ENCODE measurements around the gene OPCML.

Gene OPCML

DNA sequence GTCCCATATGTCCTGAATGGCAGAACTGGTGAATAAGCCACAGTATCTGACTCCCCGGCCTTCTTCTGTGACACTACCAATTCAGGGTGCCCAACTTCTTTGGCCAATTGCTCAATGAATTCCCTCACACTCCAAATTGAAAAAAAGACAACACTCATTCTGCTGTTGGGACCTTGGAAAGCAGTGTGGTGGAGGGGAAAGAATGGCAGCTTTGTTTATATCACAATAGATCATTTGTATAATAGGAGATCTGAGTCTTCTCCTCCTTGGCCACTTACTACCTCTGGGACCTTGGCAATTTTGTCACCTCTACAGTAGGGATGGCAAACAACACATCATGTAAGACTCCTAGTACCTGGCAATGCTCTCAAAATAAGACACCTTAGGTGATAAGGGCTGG is 64.6 kb downstream of the OPCML start:
- no peak overlapping the region for H3K4me3 Mint-ChIP-seq
- no peaks in the 10 kb centered on the region for H3K4me1 Mint-ChIP-seq (ENCODE audit: low read depth)
- H3K36me3 Mint-ChIP-seq (ENCODE audit: low read depth): no peaks in the 10 kb centered on the region
- no peaks in the 10 kb centered on the region for H3K27me3 Mint-ChIP-seq
- intact Hi-C loops (cut with micrococcal nuclease): no loop called here
- H3K9me3 Mint-ChIP-seq: peaks cover 13% of the 10 kb centered on the region
- no peak overlapping the region for H3K27ac Mint-ChIP-seq

DNA sequence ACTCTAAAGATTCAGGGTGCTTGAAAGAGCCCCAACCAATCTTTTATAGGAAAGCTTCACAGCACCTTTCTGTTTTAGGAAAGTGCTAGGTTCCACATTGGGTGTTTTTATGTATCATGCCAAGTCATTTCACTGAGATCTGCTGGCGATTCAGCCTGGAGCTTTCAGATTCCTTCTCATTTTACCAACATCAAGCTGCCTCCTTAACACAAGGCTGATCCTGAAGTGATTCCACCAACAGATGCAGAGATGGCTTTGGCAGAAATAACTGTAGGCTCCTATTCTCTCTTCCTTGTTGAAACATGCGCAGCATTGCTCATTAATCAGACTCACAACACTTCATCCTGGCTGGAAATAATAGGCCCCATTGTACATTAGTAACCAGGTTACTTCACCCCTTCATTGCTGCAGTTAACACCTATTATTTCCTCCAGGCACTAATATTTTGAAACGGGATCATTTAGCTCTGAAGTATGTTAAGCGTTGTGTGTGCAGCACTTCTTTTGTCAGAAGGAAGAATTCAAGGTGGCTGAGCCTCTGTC is 89.0 kb downstream of the OPCML start:
- Mint-ChIP-seq H3K4me3 (no peak overlapping the region), H3K36me3 (ENCODE audit: low read depth) (no peaks in the 10 kb centered on the region), H3K27me3 (no peaks in the 10 kb centered on the region), H3K27ac (no peak overlapping the region), H3K4me1 (ENCODE audit: low read depth) (no peaks in the 10 kb centered on the region), H3K9me3 (peaks cover 8% of the 10 kb centered on the region)
- intact Hi-C loops (cut with micrococcal nuclease): no loop called here

DNA sequence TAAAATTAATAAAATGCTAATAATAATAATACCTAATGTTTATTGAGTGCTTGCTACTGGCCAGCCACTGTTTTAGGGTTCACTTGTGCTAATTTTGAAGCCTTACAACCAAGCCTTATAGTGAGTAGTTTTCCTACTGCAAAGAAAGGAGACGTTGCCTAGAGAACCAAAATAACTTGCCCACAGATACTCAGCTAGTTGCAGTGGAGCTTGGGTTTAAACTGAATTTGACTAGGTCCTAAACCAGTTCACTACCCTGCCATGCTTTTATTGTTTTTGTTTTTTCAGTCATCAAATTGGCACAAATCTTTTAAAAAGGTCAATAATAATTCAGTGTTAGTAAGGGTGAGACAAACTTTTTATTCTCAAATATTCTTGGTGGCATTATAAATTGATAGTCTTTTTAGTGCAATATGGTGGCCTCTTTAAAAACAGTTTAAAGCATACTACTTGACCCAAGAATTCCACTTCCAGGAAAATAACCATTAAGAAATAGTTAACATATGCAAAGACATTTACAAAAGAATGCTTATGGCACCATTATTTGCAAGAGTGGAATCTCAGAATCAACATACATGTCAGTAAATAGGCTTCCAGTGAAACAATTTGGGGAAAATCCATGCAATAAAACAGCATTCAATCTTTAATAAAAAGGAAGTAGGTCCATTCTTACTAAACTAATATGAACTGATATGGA is 90.2 kb downstream of the OPCML start:
- no peaks in the 10 kb centered on the region for H3K4me1 Mint-ChIP-seq (ENCODE audit: low read depth)
- H3K36me3 Mint-ChIP-seq (ENCODE audit: low read depth): no peaks in the 10 kb centered on the region
- no peak overlapping the region for H3K4me3 Mint-ChIP-seq
- H3K27ac Mint-ChIP-seq: no peak overlapping the region
- H3K27me3 Mint-ChIP-seq: no peaks in the 10 kb centered on the region
- H3K9me3 Mint-ChIP-seq: peaks cover 1% of the 10 kb centered on the region
- intact Hi-C loops (cut with micrococcal nuclease): no loop called here

DNA sequence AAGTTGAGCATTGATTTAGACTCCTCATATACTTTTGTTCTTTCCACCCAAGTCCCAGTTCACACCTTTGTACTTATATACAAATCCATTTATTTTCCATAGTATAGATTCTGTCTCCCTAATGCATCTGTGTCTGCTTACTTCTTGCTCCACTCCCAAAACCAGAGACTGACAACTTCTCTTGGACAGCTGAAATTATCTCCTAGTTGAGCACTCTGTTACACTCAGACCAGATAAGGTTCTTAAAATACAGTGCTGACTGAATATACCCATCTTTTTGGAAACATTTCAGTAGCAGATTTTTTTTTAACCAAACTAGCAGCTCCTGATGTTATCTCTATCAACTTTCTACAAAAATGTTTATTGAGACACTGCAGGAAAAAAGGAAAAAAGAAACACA is 106.3 kb downstream of the OPCML start:
- intact Hi-C loops (cut with micrococcal nuclease): no loop called here
- Mint-ChIP-seq H3K4me3 (no peak overlapping the region), H3K4me1 (ENCODE audit: low read depth) (no peaks in the 10 kb centered on the region), H3K27ac (no peak overlapping the region), H3K27me3 (no peaks in the 10 kb centered on the region), H3K36me3 (ENCODE audit: low read depth) (no peaks in the 10 kb centered on the region), H3K9me3 (no peaks in the 10 kb centered on the region)

DNA sequence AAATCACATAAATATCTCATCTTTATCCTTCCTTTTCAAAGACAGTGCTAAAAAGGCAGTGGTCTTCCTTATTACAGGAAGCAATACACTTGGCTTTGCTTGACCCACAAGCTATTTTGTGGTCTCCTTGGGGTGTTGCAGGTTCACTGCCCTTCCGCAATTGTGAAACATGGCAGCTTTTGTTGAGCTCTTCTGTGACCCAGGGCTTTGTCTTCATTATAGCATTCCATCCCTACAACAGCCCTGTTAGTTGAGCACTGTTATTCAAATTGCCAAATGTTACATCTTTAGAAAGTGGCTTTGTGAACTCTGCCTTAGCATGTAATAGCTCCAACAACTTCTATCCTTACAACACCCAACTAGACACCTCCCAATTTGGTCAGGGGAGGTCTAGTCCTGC is 107.1 kb downstream of the OPCML start:
- Mint-ChIP-seq H3K4me1 (ENCODE audit: low read depth) (no peaks in the 10 kb centered on the region), H3K27ac (no peak overlapping the region), H3K27me3 (no peaks in the 10 kb centered on the region), H3K4me3 (no peak overlapping the region), H3K36me3 (ENCODE audit: low read depth) (no peaks in the 10 kb centered on the region), H3K9me3 (no peaks in the 10 kb centered on the region)
- intact Hi-C loops (cut with micrococcal nuclease): no loop called here

DNA sequence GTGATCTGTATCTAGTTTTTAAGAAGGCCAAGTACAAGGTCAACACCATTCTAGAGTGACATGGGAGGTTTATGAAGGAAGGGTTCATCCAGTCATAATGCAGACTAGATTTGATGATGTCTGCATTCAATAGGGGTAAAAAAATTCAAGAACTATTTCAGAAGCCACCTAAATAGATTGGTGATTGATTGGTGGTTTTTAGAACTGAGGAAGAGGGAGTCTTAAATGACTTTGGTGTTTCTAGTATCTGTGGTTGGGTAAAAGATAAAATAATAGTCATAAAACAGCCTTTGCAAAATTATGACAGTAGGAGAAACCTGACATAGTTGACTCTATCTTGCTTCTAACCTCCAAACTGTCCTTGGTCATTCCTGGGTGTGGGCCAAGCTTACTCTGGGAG is 114.1 kb downstream of the OPCML start:
- Mint-ChIP-seq H3K4me3 (no peak overlapping the region), H3K27me3 (no peaks in the 10 kb centered on the region), H3K4me1 (ENCODE audit: low read depth) (no peaks in the 10 kb centered on the region), H3K36me3 (ENCODE audit: low read depth) (no peaks in the 10 kb centered on the region), H3K9me3 (no peaks in the 10 kb centered on the region), H3K27ac (no peak overlapping the region)
- intact Hi-C loops (cut with micrococcal nuclease): no loop called here

DNA sequence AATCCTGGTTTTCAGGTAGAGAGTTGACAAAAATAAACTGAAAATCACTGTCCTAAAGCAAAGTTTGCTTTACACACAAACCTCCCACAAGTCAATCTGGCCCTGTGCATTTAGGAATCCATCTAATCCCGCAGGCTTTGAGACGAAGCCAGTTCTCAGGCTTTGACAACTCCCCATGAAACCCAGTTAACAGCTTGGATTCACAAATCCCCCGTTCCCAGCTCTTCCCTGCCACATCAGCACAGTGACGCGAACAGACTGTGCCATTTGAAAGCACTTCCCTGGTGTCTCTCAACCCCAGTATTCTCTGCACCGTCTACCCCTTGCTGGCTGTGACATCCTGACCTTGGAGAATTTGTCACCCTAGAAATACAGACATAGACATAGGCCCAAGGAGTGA is 117.8 kb downstream of the OPCML start:
- H3K27me3 Mint-ChIP-seq: no peaks in the 10 kb centered on the region
- intact Hi-C loops (cut with micrococcal nuclease): no loop called here
- H3K27ac Mint-ChIP-seq: no peak overlapping the region
- no peak overlapping the region for H3K4me3 Mint-ChIP-seq
- H3K4me1 Mint-ChIP-seq (ENCODE audit: low read depth): no peaks in the 10 kb centered on the region
- H3K36me3 Mint-ChIP-seq (ENCODE audit: low read depth): no peaks in the 10 kb centered on the region
- H3K9me3 Mint-ChIP-seq: no peaks in the 10 kb centered on the region

DNA sequence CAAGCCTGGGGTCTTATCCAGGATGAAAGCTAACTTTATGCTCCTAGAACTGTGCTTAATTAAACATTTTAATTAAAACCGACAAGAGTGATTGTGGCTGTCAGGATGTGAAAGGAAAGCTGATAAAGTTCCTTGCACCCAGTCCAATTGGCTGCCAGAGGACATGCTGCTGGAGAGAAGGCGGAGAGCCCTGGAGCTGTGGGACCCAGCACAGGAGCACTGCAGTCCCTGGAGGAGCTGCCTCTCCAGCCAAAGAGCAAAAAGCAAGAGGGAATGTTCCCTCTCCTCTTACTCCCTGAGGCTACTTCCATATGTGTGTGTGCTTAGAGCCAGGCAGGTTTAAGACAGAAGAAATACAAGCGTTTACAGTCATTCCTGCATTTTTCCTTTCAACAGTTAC is 118.6 kb downstream of the OPCML start:
- H3K4me3 Mint-ChIP-seq: no peak overlapping the region
- no peaks in the 10 kb centered on the region for H3K36me3 Mint-ChIP-seq (ENCODE audit: low read depth)
- no peak overlapping the region for H3K27ac Mint-ChIP-seq
- H3K27me3 Mint-ChIP-seq: no peaks in the 10 kb centered on the region
- H3K9me3 Mint-ChIP-seq: no peaks in the 10 kb centered on the region
- H3K4me1 Mint-ChIP-seq (ENCODE audit: low read depth): no peaks in the 10 kb centered on the region
- intact Hi-C loops (cut with micrococcal nuclease): no loop called here

DNA sequence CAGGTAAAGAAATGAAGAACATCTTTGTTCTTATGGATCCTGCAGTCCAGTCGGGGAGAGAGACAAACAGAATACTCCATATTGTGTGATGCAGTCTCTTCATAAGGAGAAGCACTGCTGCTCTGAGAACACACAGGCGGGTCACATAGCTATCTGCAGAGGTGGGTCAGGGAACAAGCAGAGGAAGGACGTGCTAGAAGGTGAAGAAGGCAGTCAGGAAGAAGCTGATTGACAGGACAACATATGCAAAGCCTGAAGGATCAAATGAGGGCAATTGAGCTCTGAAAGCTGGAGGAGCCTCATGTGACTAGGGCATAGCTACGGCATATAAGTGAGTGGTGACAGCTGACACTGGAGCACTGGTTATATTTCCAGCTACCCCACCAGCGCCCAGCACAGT is 122.5 kb downstream of the OPCML start:
- H3K36me3 Mint-ChIP-seq (ENCODE audit: low read depth): no peaks in the 10 kb centered on the region
- intact Hi-C loops (cut with micrococcal nuclease): no loop called here
- no peaks in the 10 kb centered on the region for H3K9me3 Mint-ChIP-seq
- no peak overlapping the region for H3K4me3 Mint-ChIP-seq
- H3K27ac Mint-ChIP-seq: no peak overlapping the region
- H3K4me1 Mint-ChIP-seq (ENCODE audit: low read depth): no peaks in the 10 kb centered on the region
- no peaks in the 10 kb centered on the region for H3K27me3 Mint-ChIP-seq

DNA sequence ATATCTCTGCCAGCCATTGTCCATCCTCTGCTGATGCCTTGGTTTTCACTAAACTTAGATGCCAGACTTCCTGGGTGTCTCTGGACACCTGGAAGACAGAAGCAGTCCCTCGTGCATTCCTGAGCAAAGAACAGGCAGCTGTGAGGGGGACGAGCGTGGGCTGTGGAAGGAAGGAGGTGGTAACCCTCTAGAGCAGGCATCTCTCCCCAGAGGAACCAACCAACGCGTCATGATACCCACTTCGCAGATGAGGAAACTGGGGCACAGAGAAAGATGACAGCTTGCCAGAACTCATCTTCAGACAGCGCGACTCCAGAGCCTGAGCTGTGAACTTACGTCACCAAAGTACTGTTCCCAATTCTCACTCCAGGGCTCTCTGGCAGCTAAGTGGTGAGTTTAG is 123.4 kb downstream of the OPCML start:
- no peak overlapping the region for H3K4me3 Mint-ChIP-seq
- H3K27me3 Mint-ChIP-seq: no peaks in the 10 kb centered on the region
- H3K4me1 Mint-ChIP-seq (ENCODE audit: low read depth): no peaks in the 10 kb centered on the region
- H3K9me3 Mint-ChIP-seq: no peaks in the 10 kb centered on the region
- H3K27ac Mint-ChIP-seq: no peak overlapping the region
- intact Hi-C loops (cut with micrococcal nuclease): no loop called here
- no peaks in the 10 kb centered on the region for H3K36me3 Mint-ChIP-seq (ENCODE audit: low read depth)

DNA sequence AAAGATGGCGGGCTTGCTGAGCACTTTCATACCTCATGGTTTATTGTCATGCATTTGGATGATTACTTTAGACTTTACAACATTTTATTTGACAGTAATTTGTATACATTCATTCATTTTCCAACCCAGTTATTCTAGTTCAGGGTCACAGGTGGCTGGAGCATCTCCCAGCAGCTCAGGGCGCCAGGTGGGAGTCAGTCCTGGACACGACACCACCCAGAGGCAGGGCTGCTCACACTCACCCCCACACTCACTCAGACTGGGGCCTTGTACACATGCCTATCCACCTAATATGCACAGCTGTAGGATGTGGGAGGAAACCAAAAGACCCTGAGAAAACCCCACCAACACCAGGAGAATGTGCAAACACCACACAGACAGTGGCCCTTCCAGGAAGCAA is 123.9 kb downstream of the OPCML start:
- intact Hi-C loops (cut with micrococcal nuclease): no loop called here

DNA sequence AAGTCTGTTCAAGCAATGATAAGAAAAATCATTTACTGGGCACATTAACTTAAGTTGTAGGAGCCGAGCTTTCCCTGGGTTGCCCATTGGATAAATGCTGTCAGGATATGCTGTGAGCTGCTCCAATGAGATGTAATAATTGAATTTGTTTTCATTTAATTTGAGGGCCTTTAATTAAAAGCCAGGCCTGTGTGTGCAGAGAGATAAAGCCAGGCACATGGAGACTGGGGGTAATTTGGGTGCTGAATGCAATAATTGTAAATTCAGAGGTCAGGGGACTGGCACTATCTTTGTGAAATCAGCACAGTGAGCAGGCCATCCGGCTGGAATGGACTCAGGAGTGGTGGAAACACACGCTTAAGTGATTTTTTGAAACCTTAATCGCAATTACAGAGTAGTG is 125.8 kb downstream of the OPCML start:
- Mint-ChIP-seq H3K4me3 (no peak overlapping the region), H3K27me3 (no peaks in the 10 kb centered on the region), H3K9me3 (no peaks in the 10 kb centered on the region), H3K4me1 (ENCODE audit: low read depth) (no peaks in the 10 kb centered on the region), H3K27ac (no peak overlapping the region), H3K36me3 (ENCODE audit: low read depth) (no peaks in the 10 kb centered on the region)
- intact Hi-C loops (cut with micrococcal nuclease): no loop called here

More for the DNA sequence above, 123.9 kb downstream of the OPCML start:
- Mint-ChIP-seq H3K27me3 (no peaks in the 10 kb centered on the region), H3K4me1 (ENCODE audit: low read depth) (no peaks in the 10 kb centered on the region), H3K4me3 (no peak overlapping the region), H3K9me3 (no peaks in the 10 kb centered on the region), H3K27ac (no peak overlapping the region), H3K36me3 (ENCODE audit: low read depth) (no peaks in the 10 kb centered on the region)

DNA sequence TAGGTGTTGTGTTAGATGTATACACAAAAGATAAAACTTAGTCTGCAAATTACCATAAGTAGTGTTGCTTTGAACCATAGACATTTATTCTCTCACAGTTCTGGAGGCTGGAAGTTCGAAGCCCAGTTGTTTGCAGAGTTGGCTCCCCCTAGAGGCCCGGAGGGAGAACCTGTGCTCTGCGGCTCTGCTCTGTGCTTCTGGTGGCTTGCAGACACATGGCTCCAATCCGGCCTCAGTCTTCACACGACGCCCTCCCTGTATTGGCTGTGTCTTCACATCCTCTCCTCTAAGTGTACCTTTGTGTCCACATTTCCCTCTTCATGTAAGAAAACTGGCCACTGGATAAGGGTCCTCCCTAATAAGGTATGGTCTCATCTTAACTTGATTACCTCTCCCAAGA is 128.4 kb downstream of the OPCML start:
- H3K27ac Mint-ChIP-seq: no peak overlapping the region
- intact Hi-C loops (cut with micrococcal nuclease): no loop called here
- no peak overlapping the region for H3K4me3 Mint-ChIP-seq
- H3K4me1 Mint-ChIP-seq (ENCODE audit: low read depth): no peaks in the 10 kb centered on the region
- H3K36me3 Mint-ChIP-seq (ENCODE audit: low read depth): no peaks in the 10 kb centered on the region
- no peaks in the 10 kb centered on the region for H3K27me3 Mint-ChIP-seq
- H3K9me3 Mint-ChIP-seq: no peaks in the 10 kb centered on the region

DNA sequence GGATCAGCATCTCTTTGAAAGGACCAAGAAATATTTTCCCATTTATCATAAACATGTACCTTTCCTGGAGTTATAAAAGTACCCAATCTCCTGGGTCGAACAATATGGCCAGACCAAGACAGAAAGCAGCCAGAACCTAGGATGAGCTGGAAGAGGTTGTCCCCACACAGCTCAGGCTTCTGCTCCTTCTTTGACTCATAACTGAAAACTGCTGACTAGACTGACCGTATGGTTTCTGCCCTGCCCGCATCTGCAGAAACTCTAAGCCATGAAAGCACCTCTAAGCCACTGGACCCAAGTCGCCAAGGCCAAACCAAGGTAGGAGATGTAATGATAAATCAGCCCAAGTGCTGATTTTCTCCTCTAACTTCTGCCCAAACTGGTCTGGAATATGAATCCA is 129.8 kb downstream of the OPCML start:
- Mint-ChIP-seq H3K4me3 (no peak overlapping the region), H3K4me1 (ENCODE audit: low read depth) (no peaks in the 10 kb centered on the region), H3K36me3 (ENCODE audit: low read depth) (no peaks in the 10 kb centered on the region), H3K9me3 (no peaks in the 10 kb centered on the region), H3K27ac (no peak overlapping the region), H3K27me3 (no peaks in the 10 kb centered on the region)
- intact Hi-C loops (cut with micrococcal nuclease): no loop called here

Measured in dendritic cell treated with granulocyte-macrophage colony-stimulating factor and Interleukin-4, amounts not matched to agents 40 ng/mL and 50 ng/mL, for 4 days (primary cell).